ENCODE results near the gene TLCD1. TPM values are rescaled to one million over a fixed set of nuclear protein-coding genes. Genes with fewer than 3 reads are reported as not detected.

TLCD1 gene
- total and polyA plus RNA-seq, 2 of the 8 experiments (the other 6 are each of a cell fraction or from before 2014, with no cell fraction given) = 40.7 to 128 TPM

DNA sequence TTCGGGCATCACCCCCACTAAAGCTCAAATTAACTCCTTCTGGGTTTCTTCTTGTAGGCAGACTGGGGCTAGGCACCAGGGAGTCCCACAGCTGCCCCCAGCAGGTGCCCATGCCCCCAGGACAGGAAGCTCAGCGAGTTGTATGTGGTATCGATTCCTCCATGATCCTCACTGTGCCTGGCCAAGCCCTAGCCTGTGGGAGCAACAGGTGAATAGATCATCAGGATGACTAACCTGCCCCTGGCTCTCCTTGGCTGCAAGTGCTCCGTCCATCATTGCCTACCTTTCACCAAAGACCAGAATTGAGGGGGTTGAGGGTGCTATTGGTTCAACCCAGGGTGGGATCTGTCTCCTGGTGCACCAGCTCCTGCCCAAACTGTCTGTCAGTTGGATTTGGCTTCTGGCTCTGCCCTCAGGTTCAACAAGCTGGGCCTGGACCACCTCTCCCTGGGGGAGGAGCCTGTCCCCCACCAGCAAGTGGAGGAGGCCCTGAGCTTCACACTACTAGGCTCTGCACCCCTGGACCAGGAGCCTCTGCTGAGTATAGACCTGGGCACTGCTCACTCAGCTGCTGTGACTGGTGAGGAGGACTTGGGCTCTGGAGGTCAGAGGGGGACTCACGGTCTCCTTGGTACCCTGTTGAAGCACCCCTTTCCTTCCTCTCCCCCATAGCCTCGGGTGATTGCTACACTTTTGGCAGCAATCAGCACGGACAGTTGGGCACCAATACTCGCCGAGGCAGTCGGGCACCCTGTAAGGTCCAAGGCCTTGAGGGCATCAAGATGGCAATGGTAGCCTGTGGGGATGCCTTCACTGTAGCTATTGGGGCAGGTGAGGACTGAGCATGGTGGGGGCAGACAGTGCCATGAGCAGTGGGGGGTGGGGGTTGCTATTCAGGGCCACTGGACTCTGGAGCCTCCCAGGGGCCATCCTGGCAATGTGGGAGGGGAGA, 14.6 kb upstream of the TLCD1 start (continued):
- TF ChIP-seq RXRA (IDR thresholded peaks at IDR 0.05; ENCODE audit: insufficient read depth, low read depth, low read length) = no peak
- TF ChIP-seq RBBP5 (IDR thresholded peaks at IDR 0.05; ENCODE audit: borderline replicate concordance, low read depth, low read length) = no peak
- TF ChIP-seq KDM1A (IDR thresholded peaks at IDR 0.05; ENCODE audit: borderline replicate concordance, low read length) = no peak
- TF ChIP-seq JUND (IDR thresholded peaks at IDR 0.05; ENCODE audit: low read length) = no peak
- TF ChIP-seq CBX8 (IDR thresholded peaks at IDR 0.05; ENCODE audit: borderline replicate concordance, low read depth, low read length) = no peak
- no peak for TF ChIP-seq GABPA (IDR thresholded peaks at IDR 0.05; ENCODE audit: borderline replicate concordance, insufficient read depth, low read length)
- TF ChIP-seq BCL11A (IDR thresholded peaks at IDR 0.05; ENCODE audit: low read depth in 2 of 2, low read length in 2 of 2) = no peak
- TF ChIP-seq KDM4A (IDR thresholded peaks at IDR 0.05; ENCODE audit: low read depth, low read length, severe bottlenecking) = no peak
- no peak for TF ChIP-seq NANOG (IDR thresholded peaks at IDR 0.05; ENCODE audit: insufficient read depth, low read depth, low read length, poor library complexity, severe bottlenecking)
- no peak for TF ChIP-seq TAF7 (optimal IDR thresholded peaks at IDR 0.05; ENCODE audit: borderline replicate concordance, low read depth, low read length)
- no peak for TF ChIP-seq TEAD4 (IDR thresholded peaks at IDR 0.05; ENCODE audit: low read depth, low read length)
- no peak for TF ChIP-seq NRF1 (IDR thresholded peaks at IDR 0.05; ENCODE audit: low read depth, low read length)
- TF ChIP-seq, protein P1, sequence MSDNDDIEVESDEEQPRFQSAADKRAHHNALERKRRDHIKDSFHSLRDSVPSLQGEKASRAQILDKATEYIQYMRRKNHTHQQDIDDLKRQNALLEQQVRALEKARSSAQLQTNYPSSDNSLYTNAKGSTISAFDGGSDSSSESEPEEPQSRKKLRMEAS (IDR thresholded peaks at IDR 0.05) = no peak
